HG02759 (cell line): ENCODE measurements around the gene OR4C45.
"Not testable (repeated sequence)": the region's sequence is repeated elsewhere in the genome, so short reads cannot be mapped to it uniquely, and the experiment has no call there.

Experiments
- ATAC-seq: cut with Tn5 transposase; IDR thresholded peaks from one replicate; pipeline ENCODE4 v1.9.1; 2021; ENCODE audit warnings: mild to moderate bottlenecking, moderate library complexity; ENCODE audit not compliant: unreplicated experiment

OR4C45 gene

DNA sequence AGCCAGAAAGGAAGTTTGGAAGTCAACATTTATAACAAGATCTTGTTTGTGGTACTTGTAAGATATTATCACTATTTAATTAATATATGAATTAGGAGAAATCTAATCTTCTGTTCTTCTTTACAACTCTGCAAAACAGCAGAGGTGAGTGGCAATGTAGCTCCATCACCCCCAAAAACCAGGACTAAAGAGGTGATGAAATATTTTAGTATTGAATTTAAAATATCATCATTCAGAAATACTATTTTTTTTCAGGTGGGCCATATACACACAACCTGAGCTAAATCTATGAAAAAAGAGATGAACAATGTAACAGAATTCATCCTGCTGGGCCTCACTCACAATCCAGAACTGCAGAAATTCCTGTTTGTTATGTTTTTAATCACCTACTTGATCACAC is at the start of gene OR4C45:
TSS of gene OR4C45 (plus strand) at position 301 of the 400 bp plus-strand sequence.
- ATAC-seq, result no peak

DNA sequence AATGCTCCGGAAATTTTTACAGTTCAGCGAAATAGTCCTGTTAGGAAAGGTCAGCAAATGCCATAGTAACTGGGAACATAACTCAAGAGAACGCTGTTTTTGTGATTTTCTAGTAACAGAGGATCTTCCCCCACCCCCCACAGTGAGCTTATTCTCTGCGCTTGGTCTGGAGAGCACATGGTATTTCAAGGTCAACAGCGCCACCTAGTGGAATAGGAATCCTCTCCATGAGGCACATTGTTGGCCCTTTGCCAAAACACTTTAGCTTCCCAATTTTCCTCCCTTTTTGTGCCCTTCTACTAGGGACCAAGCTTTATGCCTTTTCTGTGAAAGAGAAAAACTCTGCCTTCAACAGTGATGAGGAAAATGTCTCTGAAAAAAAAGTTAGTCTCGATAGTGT is 37.1 kb upstream of the OR4C45 start:
- no peak for ATAC-seq

DNA sequence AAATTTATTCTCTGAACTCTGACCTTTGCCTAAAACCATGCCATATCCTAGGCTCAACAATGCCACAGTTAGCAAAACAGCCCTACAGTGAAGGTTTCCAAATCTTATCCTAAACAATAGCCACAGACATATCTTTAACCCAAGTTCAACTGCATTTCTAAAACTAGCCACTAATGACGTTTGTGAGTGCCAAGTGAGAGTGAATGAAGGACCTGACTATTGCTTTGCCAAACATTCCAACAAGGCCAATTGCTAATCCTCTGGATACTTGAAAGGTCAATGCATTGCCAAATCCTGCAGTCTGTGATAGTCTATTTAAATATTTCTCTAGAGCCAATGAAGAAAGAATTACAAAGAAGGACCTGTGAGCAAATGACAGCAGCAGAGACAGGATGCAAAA is 2.5 kb upstream of the OR4C45 start:
- ATAC-seq, result no peak

DNA sequence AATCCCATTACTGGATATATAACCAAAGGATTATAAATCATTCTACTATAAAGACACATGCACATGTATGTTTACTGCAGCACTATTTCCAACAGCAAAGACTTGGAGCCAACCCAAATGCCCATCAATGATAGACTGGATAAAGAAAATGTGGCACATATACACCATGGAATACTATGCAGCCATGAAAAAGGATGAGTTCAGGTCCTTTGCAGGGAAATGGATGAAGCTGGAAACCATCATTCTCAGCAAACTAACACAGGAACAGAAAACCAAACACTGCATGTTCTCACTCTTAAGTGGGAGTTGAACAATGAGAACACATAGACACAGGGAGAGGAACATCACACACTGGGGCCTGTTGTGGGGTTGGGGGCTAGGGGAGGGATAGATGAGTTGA is 3.6 kb downstream of the OR4C45 start:
- ATAC-seq, result not testable (repeated sequence)

DNA sequence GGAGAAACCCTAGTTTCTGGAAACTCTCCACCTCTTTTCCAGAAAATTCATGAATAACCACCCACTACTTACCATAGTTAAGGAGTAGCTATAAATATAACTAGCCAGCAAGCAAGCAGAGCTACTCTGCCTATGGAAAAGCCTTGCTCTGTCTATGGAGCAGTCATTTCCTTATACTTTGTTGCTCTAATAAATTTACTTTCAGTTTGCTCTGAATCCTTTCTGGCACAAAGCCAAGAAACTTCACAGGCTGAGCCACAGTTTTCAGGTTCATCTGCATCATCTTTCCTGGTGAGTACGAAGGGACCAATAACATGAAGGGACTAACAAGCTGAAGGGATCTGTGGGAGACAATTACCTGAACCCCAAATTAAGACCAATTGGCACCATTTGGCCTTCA is 4.6 kb downstream of the OR4C45 start:
- ATAC-seq, result no peak

DNA sequence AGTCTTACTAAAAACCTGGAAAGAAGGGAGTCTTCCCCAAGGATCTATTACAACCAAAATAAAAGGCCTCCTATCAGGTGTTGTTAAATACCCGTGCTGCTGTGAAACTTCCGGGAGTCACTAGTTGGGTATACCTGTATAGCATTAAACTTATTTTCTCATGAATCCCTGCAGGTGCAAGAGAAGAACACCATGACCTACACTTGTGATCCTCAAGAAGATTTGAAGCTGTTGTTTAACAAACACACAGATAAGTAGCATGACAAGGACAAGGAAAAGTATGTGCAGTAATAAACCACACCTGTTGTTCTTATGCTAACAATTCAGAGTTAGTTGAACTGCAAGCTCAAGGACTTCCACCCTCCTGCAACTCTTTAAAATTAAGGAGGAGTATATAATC is 12.0 kb downstream of the OR4C45 start:
- no peak for ATAC-seq

DNA sequence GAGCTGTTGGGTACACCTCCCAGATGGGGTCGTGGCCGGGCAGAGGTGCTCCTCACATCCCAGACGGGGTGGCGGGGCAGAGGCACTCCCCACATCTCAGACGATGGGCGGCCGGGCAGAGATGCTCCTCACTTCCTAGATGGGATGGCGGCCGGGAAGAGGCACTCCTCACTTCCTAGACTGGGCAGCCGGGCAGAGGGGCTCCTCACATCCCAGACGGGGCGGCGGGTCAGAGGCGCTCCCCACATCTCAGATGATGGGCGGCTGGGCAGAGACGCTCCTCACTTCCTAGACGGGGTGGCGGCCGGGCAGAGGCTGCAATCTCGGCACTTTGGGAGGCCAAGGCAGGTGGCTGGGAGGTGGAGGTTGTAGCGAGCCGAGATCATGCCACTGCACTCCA is 30.4 kb downstream of the OR4C45 start:
- not testable (repeated sequence) for ATAC-seq

DNA sequence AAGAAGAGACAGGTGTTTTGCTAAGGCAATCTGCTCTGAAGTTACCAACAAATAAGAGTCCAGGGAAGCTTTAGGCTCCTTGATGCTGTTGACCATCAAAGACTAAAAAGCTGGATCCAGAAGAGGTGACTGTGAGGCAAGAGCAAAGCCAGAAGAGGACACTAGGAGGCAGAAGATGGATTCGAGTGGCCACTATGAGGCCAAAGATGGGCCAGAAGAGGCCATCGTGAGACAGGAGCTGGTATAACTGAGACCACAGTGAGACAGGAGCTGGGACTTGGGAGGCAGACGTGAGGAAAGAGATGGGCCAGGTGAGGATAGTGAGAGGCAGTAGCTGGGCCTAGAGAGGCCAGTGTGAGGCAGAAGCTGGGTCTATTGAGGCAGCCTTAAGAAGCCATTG is 37.7 kb downstream of the OR4C45 start:
- no peak for ATAC-seq

DNA sequence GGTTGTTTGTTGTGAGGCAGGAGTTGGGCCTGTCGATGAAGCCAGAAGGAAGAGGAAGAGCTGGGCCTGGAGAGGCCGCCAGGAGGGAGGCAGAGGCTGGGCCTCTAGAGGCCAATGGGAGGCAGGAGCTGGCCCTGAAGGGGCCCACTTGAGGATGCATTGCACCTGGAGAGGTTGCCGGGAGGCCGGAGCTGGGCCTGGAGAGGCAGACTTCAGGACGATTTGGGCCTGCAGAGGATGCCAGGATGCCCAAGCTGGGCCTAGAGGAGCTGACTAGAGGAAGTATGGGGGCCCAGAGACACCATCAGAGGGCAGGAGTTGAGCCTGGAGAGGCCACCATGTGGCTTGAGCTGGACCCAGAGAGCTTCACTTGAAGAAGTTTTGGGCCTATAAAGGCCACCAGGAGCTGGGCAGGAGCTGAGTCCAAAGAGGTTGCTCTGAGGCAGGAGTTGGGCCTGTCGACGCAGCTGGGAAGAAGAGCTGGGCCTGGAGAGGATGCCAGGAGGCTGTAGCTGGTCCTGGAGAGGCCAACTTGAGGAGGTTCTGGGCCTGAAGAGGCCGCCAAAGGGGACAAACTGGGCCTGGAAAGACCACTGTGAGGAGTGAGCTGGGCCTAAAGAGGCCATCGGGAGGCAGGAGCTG is 39.0 kb downstream of the OR4C45 start:
- no peak for ATAC-seq

DNA sequence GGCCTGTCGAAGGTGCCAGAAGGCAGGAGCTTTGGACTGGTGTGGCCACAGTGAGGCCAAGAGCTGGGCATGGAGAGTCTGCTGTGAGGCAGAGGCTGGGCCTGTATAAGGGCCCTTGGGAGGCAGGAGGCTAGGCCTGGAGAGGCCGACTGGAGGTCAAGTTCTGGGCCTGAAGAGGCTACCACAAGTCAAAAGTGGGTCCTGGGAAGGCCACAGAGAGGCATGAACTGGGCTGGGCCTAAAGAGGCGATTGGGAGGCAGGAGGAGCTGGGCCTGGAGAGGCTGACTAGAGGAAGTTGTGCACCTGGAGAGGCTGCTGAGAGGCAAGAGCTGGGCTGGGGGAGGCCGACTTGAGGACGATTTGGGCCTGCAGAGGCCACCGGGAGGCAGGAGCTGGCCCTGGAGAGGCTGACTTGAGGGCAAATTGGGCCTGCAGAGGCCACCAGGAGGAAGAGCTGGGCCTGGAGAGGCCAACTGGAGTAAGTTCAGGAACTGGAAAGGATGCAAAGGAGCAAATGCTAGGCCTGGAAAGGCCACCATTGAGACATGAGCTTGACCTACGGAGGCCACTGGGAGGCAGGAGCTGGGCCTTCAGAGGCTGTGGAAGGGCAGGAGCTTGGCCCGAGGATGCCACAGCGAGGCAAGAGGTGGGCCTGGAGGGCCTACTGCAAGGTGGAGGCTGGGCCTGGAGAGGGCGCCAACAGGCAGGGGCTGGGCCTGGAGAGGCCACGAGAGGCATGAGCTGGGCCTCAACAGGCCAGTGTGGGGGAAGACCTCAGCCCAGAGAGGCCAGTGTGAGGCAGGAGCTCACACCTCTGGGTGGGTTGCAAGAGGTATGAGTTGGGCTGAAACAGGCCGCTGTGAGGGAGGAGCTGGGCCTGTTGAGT is 39.8 kb downstream of the OR4C45 start:
- no peak for ATAC-seq

DNA sequence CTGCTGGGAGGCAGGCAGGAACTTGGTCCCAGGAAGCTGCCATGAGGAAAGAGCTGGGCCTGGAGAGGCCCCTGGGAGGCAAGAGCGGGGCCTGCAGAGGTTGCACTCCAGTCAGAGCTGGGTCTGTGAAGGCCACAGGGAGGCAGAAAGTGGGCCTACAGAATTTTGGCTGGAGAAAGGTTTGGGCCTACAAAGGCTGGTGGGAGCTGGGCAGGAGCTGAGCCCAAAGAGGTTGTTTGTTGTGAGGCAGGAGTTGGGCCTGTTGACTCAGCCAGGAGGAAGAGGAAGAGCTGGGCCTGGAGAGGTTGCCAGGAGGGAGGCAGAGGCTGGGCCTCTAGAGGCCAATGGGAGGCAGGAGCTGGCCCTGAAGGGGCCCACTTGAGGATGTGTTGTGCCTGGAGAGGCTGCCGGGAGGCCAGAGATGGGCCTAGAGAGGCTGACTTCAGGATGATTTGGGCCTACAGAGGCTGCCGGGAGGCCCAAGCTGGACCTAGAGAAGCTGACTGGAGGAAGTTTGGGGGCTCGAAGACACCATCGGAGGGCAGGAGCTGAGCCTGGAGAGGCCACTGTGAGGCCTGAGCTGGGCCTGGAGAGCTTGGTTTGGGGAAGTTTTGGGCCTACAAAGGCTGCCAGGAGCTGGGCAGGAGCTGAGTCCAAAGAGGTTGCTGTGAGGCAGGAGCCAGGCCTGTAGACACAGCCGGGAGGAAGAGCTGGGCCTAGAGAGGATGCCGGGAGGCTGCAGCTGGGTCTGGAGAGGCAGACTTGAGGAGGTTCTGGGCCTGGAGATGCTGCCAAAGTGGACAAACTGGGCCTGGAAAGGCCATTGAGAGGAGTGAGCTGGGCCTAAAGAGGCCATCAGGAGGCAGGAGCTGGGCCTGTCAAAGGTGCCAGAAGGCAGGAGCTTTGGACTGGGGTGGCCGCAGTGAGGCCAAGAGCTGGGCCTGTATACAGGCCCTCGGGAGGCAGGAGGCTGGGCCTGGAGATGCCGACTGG is 40.7 kb downstream of the OR4C45 start:
- no peak for ATAC-seq

DNA sequence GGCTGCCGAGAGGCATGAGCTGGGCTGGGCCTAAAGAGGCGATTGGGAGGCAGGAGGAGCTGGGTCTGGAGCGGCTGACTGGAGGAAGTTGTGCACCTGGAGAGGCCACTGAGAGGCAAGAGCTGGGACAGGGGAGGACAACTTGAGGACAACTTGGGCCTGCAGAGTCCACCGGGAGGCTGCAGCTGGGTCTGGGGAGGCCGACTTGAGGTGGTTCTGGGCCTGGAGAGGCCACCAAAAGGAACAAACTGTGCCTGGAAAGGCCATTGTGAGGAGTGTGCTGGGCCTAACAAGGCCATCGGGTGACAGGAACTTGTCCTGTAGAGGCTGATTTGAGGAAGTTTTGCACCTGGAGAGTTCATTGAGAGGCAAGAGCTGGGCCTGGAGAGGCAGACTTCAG is 41.5 kb downstream of the OR4C45 start:
- ATAC-seq, result no peak

DNA sequence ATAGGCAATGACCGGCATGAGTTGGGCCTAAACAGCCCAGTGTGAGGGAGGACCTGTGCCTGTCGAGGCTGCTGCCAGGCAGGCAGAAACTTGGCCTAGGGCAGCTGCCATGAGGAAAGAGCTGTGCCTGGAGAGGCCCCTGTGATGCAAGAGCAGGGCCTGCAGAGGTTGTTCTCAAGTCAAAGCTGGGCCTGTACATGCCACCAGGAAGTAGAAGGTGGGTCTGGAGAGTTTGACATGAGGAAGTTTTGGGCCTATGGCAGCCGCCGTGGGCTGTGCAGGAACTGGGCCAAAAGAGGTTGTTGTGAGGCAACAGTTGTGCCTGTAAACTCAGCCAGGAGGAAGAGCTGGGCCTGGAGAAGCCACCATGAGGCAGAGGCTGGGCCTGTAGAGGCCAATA is 43.2 kb downstream of the OR4C45 start:
- no peak for ATAC-seq

DNA sequence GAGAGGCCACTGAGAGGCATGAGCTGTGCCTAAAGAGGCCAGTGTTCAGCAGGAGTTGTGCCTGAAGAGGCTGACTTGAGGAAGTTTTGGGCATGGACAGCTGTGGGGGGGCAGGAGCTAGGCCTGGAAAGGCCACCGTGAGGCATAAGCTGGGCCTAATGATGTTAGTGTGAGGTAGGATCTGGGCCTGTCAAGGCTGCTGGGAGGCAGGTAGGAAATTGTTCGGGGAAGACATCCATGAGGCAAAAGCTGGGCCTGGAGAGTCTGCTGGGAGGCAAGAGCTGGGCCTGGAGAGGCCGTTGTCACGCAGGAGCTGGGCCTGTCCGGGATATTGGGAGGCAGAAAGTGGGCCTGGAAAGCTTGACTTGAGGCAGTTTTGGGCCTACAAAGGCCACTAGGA is 44.9 kb downstream of the OR4C45 start:
- no peak for ATAC-seq

DNA sequence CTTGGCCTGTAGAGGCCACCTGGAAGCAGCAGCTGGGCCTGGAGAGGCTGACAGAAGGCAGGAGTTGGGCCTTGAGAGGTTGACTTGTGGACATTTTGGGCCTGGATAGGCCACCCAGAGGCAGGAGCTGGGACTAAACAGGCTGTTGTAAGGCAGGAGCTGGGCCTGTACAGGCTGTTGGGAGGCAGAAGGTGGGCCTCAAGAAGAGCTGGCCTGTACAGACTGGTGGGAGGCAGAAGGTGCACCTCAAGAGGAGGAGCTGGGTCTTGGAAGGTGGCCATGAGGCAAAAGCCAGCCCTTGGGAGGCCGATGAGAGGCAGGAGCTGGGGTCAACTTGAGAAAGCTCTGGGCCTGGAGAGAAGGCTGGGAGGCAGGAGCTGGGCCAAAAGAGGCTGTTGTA is 45.3 kb downstream of the OR4C45 start:
- ATAC-seq, result no peak

DNA sequence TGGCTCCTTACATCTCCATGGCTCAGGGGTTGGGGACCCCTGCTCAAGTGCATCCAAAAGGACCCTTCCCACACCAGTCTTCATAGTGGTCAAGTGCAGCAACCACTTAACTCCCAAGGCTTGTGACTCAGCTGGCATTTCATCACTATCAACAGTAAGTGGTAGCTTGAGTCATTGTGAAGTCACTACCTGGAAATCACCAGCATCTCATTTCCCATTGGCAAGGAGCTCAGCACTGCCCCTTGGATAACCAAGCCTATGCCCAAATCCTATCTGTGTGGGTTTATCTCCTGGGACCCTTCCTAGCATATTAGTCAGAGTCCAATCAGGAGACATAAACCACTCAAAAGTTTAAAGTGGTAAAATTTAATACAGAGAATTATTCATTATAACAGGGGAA is 46.3 kb downstream of the OR4C45 start:
- not testable (repeated sequence) for ATAC-seq

DNA sequence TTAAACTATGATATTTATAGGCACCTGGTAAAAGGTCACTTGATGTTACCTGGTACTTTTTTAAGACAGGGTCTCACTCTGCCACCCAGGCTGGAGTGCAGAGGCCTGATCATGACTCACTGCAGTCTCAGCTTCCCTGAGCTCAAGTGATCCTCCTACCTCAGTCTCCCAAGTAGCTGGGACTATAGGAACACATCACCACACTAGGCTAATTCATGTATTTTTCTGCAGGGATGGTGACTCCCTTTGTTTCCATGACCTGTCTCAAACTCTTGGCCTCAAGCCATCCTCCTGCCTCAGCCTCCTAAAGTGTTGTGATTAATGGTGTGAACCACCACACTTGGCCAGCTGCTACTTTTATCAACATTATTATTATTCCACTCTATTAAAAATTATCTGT is 47.6 kb downstream of the OR4C45 start:
- no peak for ATAC-seq
